Measurements from ENCODE around the gene WDR64.

Gene WDR64

GRCh38 chr1:241822846-241823245 lies 170.8 kb downstream of the WDR64 start:
- TF ChIP-seq CTCF (IDR thresholded peaks at IDR 0.05) = no peak

GRCh38 chr1:241823925-241824324 lies 171.8 kb downstream of the WDR64 start:
- no peak for TF ChIP-seq CTCF (IDR thresholded peaks at IDR 0.05)

GRCh38 chr1:241825581-241825980 lies 173.5 kb downstream of the WDR64 start:
- TF ChIP-seq CTCF (IDR thresholded peaks at IDR 0.05) = no peak

- no peak for TF ChIP-seq CTCF (IDR thresholded peaks at IDR 0.05)
Observed at GRCh38 chr1:241827264-241827663, 175.2 kb downstream of the WDR64 start.

GRCh38 chr1:241828463-241829021 lies 176.5 kb downstream of the WDR64 start:
- no peak for TF ChIP-seq CTCF (IDR thresholded peaks at IDR 0.05)

- TF ChIP-seq CTCF (IDR thresholded peaks at IDR 0.05) = no peak
Observed at GRCh38 chr1:241829468-241829867, 177.4 kb downstream of the WDR64 start.

GRCh38 chr1:241834733-241835377 lies 182.8 kb downstream of the WDR64 start:
- TF ChIP-seq CTCF (IDR thresholded peaks at IDR 0.05) = peak; percentile 89

- no peak for TF ChIP-seq CTCF (IDR thresholded peaks at IDR 0.05)
Observed at GRCh38 chr1:241836941-241837340, 184.9 kb downstream of the WDR64 start.
